ENCODE measurements around the gene RNF212. TPM values are rescaled to one million over a fixed set of nuclear protein-coding genes. Genes with fewer than 3 reads are reported as not detected.

RNF212 gene
- total RNA-seq, 1 donor from 2014 or later = 9.1 TPM

DNA sequence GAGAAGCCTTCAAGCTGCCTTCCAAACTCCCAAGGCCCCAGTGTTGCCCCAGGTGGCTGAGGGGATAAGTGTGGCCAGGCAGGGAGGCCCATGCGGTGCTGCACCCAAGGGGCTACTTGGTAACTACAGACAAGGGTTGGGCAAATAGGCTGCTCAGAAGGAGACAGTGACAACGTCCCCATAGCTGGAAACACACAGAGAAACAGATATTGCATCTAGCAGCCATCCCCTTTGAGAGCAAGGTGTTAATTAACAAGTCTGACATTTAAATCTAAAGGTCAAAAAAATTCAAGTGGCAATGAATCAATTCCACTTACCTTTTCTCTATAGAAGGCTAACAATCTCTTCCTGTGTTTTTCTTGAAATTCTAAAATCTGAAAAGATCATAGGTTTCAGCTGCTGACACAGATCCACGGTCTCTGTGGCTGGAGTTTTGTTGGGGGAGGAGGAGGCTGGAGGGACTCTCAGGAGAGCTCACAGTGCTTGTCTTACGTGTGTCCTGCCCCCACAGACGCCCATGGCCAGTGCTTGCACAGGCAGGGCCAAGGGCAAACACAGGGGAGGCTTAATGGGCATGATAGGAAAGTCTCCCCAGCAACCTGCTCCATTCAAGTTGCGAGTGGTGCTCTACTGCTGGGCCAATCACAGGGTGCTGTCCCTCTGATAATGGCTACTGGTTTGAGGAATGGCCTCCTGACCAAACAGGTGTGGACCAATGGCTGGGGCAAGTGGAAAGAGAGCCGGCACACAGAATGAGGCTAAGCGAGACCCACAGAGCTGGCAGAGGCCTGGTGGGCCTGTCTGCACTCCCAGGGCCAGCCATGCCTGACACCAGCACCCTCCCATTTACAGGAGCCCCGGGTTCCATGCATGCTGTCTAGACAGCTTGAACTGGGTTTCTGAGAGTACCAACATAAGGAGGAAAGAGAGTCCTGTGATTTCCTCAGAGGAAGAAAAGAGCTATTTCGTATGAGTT, 22.6 kb downstream of the RNF212 start:
- no peak for DNase-seq (ENCODE audit: low spot score)

DNA sequence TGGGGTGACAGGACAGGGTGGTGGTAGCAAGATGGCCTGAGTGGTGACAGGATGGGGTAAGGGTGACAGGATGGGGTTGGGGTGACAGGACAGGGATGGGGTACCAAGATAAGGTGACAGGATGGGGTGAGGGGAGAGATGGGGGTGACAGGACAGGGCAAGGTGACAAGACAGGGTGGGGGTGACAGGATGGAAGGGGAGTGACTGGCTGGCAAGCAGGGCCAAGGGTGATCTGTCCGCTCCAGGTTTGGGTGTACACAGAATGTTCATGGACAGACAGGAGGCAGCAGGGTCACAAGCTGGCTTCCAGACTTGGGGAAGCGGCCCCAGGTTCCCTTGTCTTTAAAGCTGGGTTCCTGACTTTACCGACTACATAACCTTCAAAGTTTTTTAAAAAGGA, 23.3 kb downstream of the RNF212 start:
- DNase-seq (ENCODE audit: low spot score) = no peak

DNA sequence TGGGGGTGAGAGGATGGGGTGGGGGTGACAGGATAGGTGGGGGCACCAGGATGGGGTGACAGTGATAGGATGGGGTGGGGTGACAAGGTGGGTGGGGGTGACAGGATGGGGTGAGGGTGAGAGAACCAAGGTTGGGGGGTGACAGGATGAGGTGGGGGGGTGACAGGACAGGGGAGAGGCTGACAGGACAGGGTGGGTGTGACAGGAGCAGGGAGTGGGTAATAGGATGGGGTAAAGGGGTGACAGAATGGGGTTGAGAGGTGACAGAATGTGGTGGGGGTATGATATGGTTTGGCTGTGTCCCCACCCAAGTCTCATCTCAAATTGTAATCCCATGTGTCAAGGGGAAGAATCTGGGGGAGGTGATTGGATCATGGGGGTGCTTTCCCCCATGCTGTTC, 26.0 kb downstream of the RNF212 start:
- no peak for DNase-seq (ENCODE audit: low spot score)

DNA sequence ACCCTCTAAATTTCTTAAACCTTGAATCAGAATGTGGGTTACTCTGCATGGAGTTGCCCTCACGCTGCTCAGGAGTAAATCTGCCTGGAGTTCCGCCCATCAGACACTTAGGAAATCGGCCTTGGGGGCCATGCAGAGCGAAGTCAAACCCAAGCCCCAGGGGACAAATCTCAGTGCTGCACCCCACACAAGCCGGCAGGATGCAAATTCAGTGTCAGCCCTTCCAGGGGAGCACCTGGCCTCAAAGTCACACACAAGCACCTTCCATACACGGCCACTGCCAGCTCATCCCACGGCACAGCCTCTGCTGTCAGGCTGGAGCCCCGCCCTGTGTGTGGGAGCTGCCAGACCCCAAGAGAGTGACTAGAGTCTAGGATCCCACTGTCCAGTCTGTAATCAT, 27.4 kb downstream of the RNF212 start:
- DNase-seq (ENCODE audit: low spot score) = no peak

DNA sequence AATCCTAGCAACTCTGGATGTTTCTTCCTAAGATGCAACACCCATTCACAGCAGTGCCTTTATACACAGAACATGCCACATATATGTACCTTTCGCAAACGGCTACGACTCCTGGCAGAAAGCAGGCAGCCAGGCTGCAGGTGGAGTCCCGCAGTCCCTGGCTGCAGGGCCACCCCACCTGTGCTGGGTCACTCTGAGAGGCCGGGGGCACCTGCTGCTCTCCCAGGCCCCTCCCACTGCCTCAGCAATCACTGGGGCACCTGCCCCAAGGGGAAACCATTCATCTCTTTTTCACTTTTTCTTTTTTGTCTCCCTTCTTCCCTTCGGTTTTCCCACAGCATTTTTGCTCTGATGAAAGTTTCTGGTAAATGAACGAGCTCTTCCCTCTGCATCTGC, 28.0 kb downstream of the RNF212 start:
- no peak for DNase-seq (ENCODE audit: low spot score)

DNA sequence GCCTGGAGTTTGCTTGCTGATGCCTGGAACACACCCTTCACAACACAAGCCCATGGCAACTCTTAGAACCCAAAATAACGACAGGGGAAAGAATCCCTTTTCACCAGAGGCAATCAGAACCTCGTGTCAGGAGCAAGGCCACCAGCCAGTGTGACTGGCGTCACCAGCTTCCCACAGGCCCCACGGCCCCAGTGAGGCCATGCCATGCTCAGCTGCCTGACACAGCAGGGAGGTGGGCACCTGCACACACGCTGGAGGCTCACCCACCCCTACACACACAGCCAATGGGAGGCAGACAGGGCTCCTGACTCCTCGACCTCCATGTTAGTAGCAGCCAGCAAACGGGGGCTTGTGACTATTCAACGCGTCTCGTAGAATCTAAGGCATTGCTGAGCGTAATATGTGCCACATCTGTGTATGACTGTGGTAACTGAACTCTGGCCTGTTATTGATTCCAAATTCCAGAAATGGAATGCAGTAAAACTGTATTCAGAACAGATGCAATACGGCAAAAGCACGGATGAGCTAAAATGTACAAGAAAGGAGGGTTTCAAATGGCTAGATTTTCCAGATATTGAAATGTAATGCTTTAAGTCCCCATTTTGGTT, 28.5 kb downstream of the RNF212 start:
- no peak for DNase-seq (ENCODE audit: low spot score)

DNA sequence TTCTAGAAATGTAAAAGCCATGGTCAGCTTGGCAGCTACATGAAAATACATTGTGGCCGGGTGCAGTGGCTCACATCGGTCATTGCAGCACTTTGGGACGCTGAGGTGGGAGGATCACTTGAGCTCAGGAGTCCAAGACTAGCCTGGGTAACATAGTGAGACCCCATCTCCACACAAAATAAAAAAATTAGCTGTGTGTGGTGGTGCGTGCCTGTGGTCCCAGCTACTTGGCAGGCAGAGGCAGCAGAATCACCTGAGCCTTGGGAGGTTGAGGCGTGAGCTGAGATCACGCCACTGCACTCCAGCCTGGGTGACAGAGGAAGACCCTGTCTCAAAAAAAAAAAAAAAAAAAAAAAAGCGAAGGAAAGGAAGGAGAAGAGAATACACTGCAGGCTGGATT, 29.0 kb downstream of the RNF212 start:
- DNase-seq (ENCODE audit: low spot score) = no peak

DNA sequence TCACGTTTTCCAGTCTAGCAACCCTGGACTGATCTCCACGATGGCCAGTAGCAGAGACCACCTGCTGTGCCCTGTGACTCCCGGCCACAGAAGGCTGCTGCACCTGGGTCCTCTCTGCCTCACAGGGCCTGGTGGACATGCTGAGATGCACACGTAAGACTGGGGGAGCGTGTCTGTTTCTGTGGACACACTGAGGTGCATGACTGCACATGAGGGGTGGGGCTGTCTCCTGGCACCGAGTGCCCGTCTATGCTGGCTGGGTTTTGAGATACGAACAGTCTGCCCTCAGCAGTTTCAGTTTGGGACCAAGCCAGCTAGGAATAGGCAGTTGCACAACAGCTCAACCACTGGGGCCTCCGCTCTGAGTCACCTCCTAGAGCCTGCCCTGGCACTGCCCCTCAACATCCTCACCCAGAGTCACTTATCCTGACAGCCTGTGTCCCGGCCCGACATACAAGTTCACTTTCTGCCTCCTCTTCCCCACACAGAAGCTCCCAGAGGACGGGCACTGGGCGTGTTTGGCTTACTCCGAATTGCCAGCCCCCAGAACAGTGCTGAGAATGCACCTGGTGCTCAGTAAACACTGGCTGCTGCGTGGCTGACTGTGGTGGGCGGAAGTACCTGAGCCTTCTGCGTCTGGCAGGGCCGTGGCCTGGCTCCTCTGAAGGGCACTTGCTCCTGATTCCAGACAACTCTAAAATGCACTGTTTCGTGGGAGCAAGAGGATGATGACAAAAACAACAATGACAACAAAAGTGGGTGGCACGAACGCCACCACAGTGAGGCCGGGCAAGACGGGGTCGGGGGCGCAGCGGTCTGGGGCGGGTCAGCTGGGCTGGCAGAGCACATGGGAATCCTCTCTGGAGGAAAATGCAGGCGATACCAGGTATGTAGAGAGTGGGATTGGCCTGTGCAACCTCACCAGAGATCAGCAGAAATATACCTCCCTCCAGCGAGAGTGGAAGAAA, 30.9 kb downstream of the RNF212 start:
- peak; percentile 60 for DNase-seq (ENCODE audit: low spot score)

DNA sequence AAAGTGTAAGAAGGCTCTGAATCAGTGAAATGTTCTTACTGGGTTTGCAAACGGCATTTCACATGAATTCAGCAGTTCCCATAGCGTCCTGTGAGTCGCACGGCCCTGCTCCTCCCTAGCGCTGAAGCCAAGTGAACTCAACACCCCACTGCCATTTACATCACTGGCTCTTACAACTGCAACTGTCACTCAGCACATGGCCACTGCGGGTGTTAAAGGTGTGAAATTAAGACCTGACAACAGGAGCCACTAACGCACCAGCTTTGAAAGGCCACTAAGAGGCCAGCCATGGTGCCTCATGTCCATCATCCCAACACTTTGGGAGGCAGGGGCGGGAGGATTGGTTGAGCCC, 31.7 kb downstream of the RNF212 start:
- no peak for DNase-seq (ENCODE audit: low spot score)

DNA sequence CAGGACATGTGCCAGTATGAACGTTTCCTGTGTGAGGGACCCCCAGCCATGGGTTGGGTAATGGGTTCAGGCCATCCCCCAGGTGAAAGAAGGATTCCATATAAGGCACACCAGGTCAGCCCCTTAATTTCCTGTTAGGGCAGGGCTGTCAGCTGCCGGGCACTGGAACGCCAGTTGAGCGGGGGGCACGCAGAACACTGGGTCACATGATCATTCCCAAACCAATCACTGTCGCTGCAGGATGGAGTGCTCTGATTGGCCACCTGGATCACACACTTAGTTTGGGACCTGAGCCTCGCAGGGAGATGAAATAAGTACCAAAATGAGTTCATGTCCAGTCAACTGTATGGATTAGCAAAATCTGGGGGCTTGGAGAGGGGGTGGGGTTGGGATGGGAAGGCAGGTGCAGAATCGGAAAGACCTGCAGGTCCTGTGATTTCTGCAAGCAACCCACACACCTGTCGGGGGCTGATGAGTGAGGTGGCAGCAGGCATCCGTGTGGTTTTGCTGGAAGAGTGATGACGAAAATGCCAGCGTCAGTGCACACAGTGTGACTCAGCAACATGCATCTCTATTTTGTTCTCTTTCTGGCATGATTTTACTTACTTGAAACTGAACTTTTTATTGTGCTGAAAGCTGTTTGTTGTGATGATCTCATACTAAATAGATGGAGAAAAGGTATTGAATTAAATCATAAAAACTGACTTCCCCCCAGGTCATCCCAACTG, 32.2 kb downstream of the RNF212 start:
- DNase-seq (ENCODE audit: low spot score) = no peak

DNA sequence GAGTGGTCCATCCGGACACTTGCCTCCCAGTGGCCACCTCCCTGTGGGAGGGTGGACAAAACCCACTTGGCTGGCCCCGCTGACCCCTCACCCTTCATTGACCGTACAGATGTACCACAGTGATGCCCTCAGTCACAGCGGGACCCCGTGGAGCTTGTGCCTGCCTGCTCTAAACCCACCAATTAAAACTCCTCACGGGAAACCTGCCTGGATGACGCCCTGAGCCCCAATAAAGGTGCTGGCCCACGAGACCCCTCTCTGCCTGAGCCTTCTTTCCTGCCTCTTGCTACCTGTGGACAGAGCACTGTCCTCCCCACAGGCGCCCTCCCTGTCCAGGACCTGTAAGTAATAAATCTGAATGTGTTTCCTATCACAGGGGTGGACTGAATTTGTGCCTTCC, 32.9 kb downstream of the RNF212 start:
- DNase-seq (ENCODE audit: low spot score) = no peak

DNA sequence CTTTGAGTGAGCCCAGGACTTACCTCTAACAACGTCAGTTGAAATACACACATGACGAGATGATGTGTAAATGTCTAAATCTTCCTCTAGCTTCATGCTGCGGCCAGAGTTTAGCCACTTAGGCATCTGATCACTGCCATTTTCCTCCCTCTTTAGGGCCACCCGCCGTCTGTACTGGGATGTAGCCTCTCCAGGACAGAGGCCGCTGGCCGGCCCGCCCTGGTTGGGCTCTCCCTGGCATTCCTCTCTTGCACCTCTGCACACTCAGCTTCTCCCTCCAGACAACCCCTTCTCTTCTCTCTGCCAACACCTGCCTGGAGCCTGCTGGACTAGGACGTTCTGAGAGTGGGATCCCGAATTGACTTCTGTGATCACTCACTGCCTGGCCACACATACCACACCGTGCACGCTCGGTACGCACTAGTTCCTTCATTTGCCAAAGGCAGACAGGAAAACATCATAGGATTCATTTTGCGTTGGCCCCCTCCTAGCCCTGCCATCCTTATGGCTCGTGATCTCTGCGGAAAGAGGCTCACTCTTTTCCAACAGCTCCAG, 33.6 kb downstream of the RNF212 start:
- DNase-seq (ENCODE audit: low spot score) = no peak

DNA sequence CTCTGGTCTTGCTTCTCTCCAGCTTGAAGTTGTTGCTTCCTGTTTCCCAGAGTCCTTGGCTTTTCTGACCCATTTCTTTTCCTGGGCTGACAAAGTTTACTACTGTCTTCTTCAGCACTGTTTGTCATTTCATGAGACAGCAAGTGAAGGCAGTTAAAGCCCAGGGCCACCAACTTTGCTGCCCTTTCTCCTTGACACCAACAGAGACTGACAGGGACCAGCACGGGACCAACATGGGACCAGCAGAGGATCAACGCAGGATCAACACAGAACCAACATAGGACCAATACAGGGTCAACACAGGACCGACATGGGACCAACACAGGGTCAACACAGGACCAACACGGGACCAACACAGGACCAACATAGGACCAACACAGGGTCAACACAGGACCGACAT, 34.9 kb downstream of the RNF212 start:
- DNase-seq (ENCODE audit: low spot score) = no peak

DNA sequence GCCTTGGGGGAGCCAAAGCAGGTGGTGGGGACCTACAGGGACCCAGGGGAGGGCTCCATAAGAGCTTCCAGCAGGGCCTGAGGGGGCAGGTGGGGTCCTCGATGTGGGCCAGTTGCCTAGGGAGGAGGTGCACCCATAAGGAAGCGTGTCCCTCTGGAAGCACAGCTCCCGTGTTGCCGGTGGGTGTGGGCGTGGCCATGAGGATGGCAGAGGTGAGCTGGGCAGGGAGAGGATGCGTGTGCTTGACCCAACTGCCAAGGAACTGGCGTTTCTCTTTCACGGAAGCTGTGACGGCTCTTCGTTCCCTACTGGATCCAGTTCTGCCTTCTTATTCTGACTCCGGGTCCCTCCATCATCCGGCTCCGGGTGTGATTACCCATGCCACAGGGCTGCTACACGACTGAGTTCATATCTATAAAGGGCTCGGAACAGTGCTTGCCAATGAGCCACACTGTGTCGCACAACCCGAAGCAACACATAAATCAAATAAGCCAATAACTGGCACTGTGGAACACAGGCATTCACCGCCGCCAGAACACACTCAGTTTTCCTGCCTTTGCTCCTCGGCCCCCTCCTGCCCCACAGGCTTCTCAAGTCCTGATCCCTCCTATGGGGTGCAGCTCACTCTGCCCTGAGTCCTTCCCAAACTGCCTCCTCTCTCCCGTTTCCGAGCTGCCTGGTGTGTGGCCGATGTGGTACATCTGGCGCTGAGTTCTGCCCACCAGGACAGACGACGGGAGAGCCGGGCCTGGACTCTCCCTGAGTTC, 35.5 kb downstream of the RNF212 start:
- no peak for DNase-seq (ENCODE audit: low spot score)

DNA sequence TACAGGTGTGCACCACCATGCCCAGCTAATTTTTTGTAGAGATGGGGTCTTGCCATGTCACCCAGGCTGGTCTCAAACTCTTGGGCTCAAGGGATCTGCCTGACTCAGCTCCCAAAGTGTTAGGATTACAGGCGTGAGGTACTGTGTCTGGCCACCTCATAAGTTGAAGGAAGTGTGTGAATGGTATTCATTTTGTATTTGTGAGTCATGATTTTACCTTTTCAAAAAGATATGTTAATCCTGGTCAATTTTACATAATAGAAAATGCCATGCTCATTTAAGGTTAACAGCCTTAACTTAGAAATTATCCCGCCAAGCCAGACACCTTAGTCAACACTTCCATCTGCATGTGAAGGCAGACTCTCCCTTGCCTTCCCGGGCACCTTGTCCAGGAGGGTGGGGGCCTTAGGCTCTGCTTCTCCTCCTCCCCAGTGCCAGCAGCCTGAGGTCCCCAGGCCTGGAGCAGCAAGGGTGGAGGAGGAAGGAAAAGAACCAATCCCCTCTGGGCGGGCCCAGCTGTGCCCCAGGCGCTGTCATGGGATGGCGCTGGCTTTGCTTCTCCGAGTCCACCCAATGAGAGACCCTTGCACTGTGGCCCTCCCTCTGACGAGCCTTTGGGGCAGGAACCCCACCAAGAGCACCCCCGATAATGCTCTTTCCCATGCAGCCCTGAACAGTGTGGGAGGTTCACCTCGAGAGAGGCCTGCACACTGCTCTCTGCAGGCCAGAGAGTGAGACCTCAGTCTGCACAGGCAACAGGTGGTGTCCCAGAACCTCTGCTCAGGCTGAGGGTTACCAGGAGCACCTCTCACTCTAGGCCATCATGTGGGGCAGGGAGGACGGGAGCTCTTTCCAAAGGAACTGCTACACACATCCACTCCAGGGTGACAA, 37.3 kb downstream of the RNF212 start:
- DNase-seq (ENCODE audit: low spot score) = no peak

DNA sequence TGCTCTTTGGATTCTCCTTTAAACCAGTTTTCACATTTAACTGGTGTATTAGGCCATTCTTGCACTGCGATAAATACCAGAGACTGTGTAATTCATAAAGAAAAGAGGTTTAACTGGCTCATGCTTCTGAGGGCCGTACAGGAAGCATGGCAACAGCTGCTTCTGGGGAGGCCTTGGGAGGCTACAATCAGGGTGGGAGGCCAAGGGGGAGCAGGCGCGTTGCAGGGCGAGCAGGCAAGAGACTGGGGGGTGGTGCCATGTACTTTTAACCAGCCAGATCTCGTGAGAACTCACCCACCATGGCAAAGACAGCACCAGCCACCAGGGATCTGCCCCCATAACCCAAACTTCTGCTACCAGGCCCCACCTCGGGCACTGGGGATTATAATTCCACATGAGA, 38.1 kb downstream of the RNF212 start:
- DNase-seq (ENCODE audit: low spot score) = no peak

DNA sequence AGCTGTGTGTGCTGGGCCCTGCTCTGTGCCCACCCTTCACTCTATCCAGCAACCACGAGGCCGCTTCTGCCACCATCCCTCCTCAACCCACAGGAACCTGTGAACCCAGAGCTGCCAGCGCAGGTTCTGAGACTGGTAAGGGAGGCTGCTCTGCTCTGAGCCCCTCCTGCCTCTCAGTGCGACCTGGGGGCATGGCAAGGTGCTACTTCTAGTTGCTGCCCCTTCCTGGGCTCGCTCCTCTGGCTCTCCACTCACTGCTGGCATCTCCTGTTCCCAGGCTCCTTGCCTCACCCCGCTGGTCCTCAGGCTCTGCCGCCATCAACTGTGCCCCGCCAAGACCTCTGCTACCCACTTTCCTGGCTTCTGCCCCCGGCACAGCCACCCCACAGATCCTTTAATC, 39.3 kb downstream of the RNF212 start:
- DNase-seq (ENCODE audit: low spot score) = no peak

DNA sequence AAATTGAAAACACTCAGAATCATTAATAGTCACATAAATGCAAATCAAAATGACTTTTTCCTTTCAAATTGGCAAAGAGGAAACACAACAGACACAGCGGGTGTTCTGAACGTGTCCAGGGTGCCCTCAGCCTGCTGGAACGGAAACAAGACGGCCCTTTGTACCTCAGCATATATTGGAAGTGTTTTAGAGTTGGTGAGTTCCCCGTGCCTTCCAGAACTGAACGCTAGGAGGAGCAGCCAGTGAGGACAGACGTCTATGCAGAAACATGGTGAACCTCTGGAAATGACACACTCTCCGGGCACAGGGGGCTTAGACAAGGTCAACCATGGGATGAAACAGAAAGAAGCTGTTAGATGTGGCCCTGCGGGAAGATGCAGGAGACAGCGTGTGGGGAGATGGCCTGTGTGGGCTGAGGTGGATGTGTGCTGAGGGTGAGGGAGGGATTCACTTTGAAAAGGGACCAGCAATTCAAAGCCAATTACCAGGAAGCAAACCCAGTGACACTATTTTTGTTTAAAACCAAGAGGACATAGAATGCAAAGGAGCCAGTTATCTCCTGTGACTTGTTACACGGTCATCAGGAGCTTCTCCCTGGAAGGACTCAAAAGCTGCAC, 40.4 kb downstream of the RNF212 start:
- DNase-seq (ENCODE audit: low spot score) = peak; percentile 54

DNA sequence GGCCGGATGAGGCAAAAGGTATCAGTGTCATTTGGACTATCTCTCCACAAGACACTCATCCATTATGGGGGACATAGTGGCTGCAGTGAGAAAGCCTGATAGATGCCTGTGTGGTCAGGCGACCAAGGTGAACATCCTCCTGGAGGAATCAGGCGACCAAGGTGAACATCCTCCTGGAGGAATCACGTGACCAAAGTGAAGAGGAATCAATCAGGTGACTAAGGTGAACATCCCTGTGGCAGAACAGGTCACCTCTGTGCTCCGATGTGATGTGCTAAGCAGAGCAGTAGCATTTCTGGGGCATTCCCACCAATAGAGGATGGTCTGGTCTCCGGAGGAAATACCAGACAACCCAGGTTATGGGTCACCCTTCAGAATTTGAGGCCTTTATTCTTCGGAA, 44.0 kb downstream of the RNF212 start:
- no peak for DNase-seq (ENCODE audit: low spot score)
